ENCODE results near the gene TMEM132D.
"Not testable (repeated sequence)": the region's sequence is repeated elsewhere in the genome, so short reads cannot be mapped to it uniquely, and the experiment has no call there.

Gene TMEM132D

GRCh38 chr12:129211862-129212630 lies 691.8 kb downstream of the TMEM132D start:
- no peak for DNase-seq

- no peak for DNase-seq
Observed at GRCh38 chr12:129208566-129208965, 695.3 kb downstream of the TMEM132D start.

DNA sequence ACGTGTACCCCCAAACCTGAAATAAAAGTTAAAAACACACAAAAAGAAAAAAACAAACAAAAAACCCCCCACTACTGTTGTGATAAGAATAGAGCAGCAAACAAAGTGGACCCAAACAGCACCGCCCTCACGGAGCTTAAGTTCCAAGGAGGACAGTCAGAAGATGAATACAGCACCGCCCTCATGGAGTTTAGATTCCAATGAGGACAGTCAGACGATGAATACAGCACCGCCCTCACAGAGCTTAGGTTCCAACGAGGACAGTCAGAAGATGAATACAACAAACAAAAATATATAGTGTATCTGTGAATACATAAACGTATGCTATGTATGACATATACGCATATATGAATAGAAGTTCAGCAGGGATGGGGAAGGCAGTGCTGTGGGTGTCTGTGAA lies 696.7 kb downstream of the TMEM132D start:
- DNase-seq: no peak

DNA sequence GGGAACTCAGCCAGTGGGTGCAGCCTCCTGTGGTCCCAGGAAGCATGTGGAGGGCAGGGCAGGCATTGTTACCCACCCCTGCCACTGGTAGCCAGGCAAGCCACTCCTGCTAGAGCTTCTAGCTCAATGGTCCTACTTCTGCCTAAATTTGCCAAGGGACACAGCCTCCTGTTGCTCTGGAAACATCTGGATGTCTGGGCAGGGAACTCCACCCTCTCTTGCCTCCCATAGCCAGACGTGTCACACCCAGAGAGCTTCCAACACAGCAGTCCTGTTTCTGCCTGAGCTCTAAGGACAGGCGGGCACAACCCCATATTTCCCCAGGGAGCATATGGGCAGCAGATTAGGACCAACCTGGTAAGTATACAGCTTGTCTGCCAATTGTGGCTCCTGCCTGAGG lies 700.4 kb downstream of the TMEM132D start:
- DNase-seq: no peak

DNA sequence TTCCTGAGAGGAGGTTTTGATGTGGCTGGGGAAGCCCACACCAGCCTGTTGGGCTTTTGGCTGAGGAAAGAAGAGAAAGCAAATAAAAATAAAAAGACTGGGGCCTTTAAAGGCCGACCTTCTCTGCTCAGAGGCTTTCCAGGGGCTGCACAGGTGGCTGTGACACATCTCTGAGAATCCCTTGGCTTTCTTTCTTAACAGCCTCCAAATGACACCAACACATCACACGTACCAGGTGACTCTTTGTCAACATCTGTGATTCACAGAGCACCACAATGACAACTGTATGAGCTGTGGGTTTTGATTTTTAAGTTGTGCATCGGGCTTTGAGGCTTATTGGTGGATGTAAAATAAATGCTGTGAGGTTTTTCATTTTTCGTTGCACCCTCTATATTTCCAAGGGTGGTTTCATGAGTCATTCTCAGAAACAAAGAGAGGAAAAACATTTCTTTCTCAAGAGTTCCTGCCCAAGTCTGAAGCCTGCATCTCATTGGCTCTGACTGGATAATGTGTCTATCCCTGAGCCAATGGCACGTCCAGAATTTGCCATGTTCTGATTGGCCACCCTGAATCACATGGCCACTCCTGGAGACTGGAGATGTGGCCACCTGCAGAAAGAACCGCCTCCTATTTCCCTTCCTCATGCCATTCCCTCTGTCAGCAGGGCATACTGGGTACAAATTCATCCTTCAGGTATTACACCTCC lies 701.6 kb downstream of the TMEM132D start:
- DNase-seq: no peak

- no peak for DNase-seq
Observed at GRCh38 chr12:129201029-129201428, 702.8 kb downstream of the TMEM132D start.

DNA sequence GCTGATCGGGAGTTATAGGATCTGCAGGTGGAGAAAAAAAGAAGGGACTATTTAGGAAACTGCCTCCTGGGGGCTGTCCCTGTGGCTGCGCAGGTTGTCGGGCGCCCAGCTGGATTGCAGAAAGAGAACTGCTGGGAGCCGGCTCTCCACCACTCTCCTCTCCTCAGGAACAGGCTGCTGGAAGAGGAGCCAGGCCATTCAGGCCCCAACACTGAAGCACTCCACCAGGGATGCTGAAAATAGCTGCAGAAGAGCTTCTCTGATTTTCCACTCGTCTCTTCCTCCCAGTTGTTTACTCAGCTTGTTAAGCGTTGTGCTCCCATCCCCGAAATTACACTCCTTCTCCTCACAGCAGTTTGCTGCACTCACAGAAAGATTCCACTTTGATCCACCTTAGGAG lies 703.2 kb downstream of the TMEM132D start:
- no peak for DNase-seq

GRCh38 chr12:129196927-129197326 lies 706.9 kb downstream of the TMEM132D start:
- no peak for DNase-seq

GRCh38 chr12:129195081-129195480 lies 708.7 kb downstream of the TMEM132D start:
- no peak for DNase-seq

- DNase-seq: no peak
Observed at GRCh38 chr12:129193263-129193871, 710.5 kb downstream of the TMEM132D start.

DNA sequence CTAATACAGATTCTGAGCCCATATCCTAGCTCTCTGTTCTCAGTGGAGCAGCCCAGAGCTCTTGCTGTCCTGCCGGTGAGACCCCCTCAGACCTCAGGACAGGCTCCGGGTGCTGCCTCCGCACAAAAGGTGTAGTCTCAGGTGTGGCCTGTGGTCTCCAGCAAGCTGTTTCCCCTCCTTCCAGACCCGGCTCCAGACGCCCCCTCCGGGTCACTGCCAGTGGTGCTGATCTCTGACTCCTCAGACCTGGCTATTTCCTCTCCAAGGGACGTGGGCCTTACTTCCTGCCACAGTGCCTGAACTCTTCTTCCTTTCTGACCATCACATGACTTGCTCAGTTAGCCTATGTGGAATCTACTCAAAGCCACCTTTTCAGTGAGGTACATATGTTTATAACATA lies 713.0 kb downstream of the TMEM132D start:
- no peak for DNase-seq

DNA sequence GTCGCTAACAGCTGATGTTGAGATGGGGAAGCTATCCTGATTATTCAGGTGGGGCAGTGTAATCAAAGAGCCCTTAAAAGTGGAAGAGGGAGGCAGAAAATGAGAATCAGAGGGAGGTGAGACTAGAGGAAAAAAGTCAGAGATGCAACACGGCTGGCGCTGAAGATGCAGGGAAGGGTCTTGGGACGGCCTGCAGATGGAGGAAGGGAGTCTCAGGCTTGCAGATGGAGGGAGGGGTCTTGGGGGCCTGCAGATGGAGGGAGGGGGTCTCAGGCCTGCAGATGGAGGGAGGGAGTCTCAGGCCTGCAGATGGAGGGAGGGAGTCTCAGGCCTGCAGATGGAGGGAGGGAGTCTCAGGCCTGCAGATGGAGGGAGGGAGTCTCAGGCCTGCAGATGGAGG lies 713.9 kb downstream of the TMEM132D start:
- DNase-seq: not testable (repeated sequence)

DNA sequence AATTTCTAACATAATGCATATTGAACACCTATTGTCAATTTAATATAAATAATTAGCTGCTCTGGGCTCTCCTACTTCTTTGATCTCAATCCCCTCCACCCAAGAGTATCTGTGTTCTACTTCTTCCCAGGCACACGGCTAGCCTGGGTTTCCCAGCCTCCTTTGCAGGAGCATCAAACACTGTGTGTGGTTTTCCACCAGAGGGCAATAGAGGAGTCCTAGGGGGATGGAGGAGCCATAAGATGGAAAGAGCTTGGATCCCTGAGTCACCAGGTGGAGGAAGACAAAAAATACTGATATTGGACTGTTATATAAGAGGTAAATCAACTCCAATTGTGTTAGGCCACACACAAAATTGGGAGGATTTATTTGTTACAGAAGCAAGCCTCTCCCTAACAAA lies 716.9 kb downstream of the TMEM132D start:
- DNase-seq: no peak

GRCh38 chr12:129185855-129186254 lies 718.0 kb downstream of the TMEM132D start:
- DNase-seq: no peak

- DNase-seq: no peak
Observed at GRCh38 chr12:129184127-129184928, 719.5 kb downstream of the TMEM132D start.

GRCh38 chr12:129179941-129180553 lies 723.8 kb downstream of the TMEM132D start:
- no peak for DNase-seq

- DNase-seq: no peak
Observed at GRCh38 chr12:129169928-129170327, 733.9 kb downstream of the TMEM132D start.

GRCh38 chr12:129163861-129164260 lies 740.0 kb downstream of the TMEM132D start:
- no peak for DNase-seq

DNA sequence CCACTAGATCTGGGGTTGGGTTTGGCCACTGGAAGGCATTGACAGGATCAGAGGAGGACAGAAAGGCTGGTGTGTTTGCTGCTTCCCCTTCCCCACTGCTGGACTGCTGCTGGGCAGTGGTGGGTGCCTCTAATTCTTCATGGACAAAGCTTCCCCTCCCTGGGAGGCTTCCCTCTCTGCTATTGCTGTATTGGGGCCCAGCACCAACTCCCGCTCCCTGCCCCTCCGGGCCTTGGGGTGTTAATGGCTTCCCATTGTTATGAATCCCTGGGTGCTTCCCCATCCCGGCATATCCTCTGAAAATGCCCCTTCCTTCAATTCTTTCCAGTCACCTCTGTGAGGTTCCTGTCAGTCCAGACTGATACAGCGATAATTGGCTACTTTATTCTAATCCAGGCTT lies 740.4 kb downstream of the TMEM132D start:
- no peak for DNase-seq

- no peak for DNase-seq
Observed at GRCh38 chr12:129162805-129163204, 741.0 kb downstream of the TMEM132D start.

DNA sequence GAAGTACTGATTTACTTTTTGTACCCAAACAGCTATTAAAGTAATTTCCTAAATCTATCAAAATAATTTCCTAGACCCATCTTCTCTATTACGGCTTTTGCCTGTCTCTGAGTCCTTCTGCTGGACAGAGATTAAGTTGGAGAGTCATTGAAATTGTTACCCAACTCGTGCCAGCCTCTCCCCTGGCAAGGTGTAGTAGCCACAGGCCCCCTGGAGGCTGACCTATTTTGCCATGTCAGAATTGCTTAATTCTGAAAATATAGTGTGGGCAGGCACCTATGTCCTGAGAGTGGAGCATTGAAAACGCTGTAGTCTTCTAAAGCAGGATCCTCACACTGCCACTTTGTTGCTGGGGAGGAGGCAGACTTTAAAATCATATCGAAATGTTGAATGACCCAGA lies 742.3 kb downstream of the TMEM132D start:
- DNase-seq: no peak

DNA sequence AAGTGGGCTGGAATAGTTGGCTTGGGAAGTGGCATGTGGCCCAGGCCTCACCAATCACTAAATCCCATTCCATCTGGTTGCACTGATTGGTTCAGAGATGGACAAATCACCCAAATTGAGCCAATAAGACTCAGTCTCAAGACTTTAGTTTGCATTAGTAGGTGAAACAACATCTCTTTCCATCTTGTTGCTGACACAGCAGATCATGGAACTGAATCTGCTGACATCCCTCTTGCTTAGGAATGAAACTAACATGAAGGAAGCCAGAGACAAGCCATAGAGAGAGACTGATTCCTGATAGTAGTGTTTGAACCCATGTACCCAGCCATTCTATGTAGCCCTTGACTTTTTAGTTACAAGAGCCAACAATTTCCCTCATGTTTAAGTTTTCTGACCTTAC lies 743.5 kb downstream of the TMEM132D start:
- DNase-seq: no peak

Measured in NCI-H446 treated with DMSO at 0.1 percent for 48 hours (cell line).